Liver (tissue), 3 donors: ENCODE results near the gene PODNL1.

Experiments
- CTCF ChIP-seq: fragments of 150-350 bp; IDR thresholded peaks from 2 replicates; pipeline ENCODE4 v1.5.1; 2017; ENCODE audit warnings: improper control_type of control experiment, low read depth, low read length; ENCODE audit not compliant: missing input control
- FOXA2 ChIP-seq: IDR thresholded peaks from 2 replicates; pipeline ENCODE4 v1.6.1; 2016; ENCODE audit warnings: antibody characterized with exemption
- HNF4G ChIP-seq: IDR thresholded peaks from 2 replicates; pipeline ENCODE4 v1.6.1; 2016; ENCODE audit warnings: antibody characterized with exemption
- MAX ChIP-seq: IDR thresholded peaks from 2 replicates; pipeline ENCODE4 v1.6.1; 2016; ENCODE audit warnings: antibody characterized with exemption
- REST ChIP-seq: IDR thresholded peaks from 2 replicates; pipeline ENCODE4 v1.6.1; 2016; ENCODE audit warnings: antibody characterized with exemption, mild to moderate bottlenecking
- TAF1 ChIP-seq: conservative IDR thresholded peaks from 2 replicates; pipeline ENCODE4 v1.6.1; 2016; ENCODE audit warnings: antibody characterized with exemption, mild to moderate bottlenecking
- YY1 ChIP-seq: IDR thresholded peaks from 2 replicates; pipeline ENCODE4 v1.6.1; 2016; ENCODE audit warnings: antibody characterized with exemption, mild to moderate bottlenecking
- donor health status: healthy.
- donor health status: healthy.

- no peak for TF ChIP-seq CTCF
- no peak for TF ChIP-seq TAF1
- TF ChIP-seq YY1, result no peak
- TF ChIP-seq REST, result no peak
- TF ChIP-seq MAX, result no peak
- no peak for TF ChIP-seq HNF4G
- no peak for TF ChIP-seq FOXA2
Observed at GRCh38 chr19:13881692-13882418, 56.4 kb downstream of the PODNL1 start.
